ENCODE data around the gene MAMDC4.
"Not testable (repeated sequence)": the region's sequence is repeated elsewhere in the genome, so short reads cannot be mapped to it uniquely, and the experiment has no call there.

The MAMDC4 gene

GRCh38 chr9:136825295-136826187 is 26.6 kb upstream of the MAMDC4 start:
- no peak for DNase-seq (ENCODE audit: low read depth in 2 of 2)

- no peak for DNase-seq (ENCODE audit: low read depth in 2 of 2)
These were observed 26.0 kb upstream of the MAMDC4 start for GRCh38 chr9:136826188-136826541.

- DNase-seq (ENCODE audit: low read depth in 2 of 2) = no peak
These were observed 25.2 kb upstream of the MAMDC4 start for GRCh38 chr9:136826703-136827582.

- DNase-seq (ENCODE audit: low read depth in 2 of 2) = no peak
These were observed 24.2 kb upstream of the MAMDC4 start for GRCh38 chr9:136827794-136828473.

GRCh38 chr9:136828474-136829140 is 23.5 kb upstream of the MAMDC4 start:
- no peak for DNase-seq (ENCODE audit: low read depth in 2 of 2)

GRCh38 chr9:136829412-136829811 is 22.7 kb upstream of the MAMDC4 start:
- DNase-seq (ENCODE audit: low read depth in 2 of 2) = no peak

GRCh38 chr9:136829981-136830885 is 21.9 kb upstream of the MAMDC4 start:
- no peak for DNase-seq (ENCODE audit: low read depth in 2 of 2)

GRCh38 chr9:136831002-136831719 is 21.0 kb upstream of the MAMDC4 start:
- no peak for DNase-seq (ENCODE audit: low read depth in 2 of 2)

GRCh38 chr9:136831720-136832104 is 20.4 kb upstream of the MAMDC4 start:
- DNase-seq (ENCODE audit: low read depth in 2 of 2) = no peak

GRCh38 chr9:136832581-136832980 is 19.6 kb upstream of the MAMDC4 start:
- no peak for DNase-seq (ENCODE audit: low read depth in 2 of 2)

- DNase-seq (ENCODE audit: low read depth in 2 of 2) = not testable (repeated sequence)
These were observed 18.6 kb upstream of the MAMDC4 start for GRCh38 chr9:136833381-136834048.

- DNase-seq (ENCODE audit: low read depth in 2 of 2) = no peak
These were observed 16.8 kb upstream of the MAMDC4 start for GRCh38 chr9:136835162-136835931.

- no peak for DNase-seq (ENCODE audit: low read depth in 2 of 2)
These were observed 15.9 kb upstream of the MAMDC4 start for GRCh38 chr9:136835932-136836904.

GRCh38 chr9:136837146-136837855 is 14.8 kb upstream of the MAMDC4 start:
- no peak for DNase-seq (ENCODE audit: low read depth in 2 of 2)

- DNase-seq (ENCODE audit: low read depth in 2 of 2) = not testable (repeated sequence)
These were observed 14.3 kb upstream of the MAMDC4 start for GRCh38 chr9:136837856-136838277.
